ENCODE data around the gene PTPRA. TPM values are rescaled to one million over a fixed set of nuclear protein-coding genes. Genes with fewer than 3 reads are reported as not detected.

Gene PTPRA
- total RNA-seq, 4 donors from 2014 or later: 50.7 to 96.7 (median 64.1) TPM

DNA sequence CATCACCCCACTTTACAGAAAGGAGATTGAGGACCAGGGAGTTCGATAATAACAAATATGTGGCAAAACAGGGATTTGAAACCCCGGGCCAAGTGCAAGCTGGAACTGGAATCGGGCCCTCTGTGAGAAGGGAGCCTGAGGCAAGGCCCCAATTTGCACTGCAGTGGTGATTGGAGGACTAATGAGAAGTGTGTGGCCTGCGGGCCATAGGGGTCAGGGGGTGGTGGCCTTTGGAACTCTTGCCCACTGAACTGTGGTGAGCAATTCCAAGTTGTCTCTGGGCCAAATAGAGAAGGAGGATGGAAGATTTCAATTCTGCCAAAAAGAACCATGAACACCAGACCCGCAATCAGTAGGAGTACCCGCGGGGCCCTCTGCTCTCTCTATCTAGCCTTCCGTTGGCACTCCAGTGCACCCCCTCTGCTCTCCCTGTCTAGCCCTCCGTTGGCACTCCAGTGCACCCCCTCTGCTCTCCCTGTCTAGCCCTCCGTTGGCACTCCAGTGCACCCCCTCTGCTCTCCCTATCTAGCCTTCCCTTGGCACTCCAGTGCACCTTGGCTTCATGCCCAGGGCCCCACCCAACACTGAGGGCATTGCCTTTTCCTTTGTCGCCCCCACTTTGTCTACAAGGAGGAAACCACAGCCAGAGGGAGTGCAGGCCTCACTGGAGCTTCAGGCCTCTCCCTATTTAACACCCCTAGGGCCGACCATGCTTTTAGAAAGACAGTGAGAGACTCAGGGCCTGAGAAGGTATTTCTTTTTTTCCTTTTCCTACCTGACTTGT, 6.0 kb upstream of the PTPRA start:
- intact Hi-C loops (cut with DNase I; ENCODE audit: low total_unique reads): no loop called here
- DNase-seq (ENCODE audit: low spot score in 2 of 2): peak in 1 of 2 donors; percentile 80
- no peak overlapping the region for H3K4me3 ChIP-seq (ENCODE audit: low read depth, poor library complexity, severe bottlenecking)
- no peak for TF ChIP-seq POLR2A (IDR thresholded peaks at IDR 0.05)
- TF ChIP-seq, protein P1, sequence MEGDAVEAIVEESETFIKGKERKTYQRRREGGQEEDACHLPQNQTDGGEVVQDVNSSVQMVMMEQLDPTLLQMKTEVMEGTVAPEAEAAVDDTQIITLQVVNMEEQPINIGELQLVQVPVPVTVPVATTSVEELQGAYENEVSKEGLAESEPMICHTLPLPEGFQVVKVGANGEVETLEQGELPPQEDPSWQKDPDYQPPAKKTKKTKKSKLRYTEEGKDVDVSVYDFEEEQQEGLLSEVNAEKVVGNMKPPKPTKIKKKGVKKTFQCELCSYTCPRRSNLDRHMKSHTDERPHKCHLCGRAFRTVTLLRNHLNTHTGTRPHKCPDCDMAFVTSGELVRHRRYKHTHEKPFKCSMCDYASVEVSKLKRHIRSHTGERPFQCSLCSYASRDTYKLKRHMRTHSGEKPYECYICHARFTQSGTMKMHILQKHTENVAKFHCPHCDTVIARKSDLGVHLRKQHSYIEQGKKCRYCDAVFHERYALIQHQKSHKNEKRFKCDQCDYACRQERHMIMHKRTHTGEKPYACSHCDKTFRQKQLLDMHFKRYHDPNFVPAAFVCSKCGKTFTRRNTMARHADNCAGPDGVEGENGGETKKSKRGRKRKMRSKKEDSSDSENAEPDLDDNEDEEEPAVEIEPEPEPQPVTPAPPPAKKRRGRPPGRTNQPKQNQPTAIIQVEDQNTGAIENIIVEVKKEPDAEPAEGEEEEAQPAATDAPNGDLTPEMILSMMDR (IDR thresholded peaks at IDR 0.05): no peak
- WGBS, 2 donors: 56 to 64% methylated on average over 11 to 12 of the region's 12 CpGs

DNA sequence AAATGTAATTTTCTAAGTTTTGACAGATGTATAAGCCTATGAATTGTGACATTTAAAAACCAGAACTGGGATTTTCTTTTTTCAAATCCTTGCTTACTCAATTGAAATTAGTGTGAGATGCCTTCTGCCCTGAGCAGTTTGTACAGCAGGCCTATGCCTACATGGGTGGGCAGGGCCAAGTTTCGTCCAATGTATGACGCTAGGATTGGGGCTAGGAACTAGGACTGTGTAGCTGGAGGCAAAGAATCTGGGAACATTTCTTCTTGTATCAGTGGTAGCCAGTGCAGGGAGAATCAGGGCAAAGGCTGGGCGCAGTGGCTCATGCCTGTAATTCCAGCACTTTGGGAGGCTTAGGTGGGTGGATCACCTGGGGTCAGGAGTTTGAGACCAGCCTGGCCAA, 3.9 kb upstream of the PTPRA start:
- no peak overlapping the region for H3K4me3 ChIP-seq (ENCODE audit: low read depth, poor library complexity, severe bottlenecking)
- TF ChIP-seq POLR2A (IDR thresholded peaks at IDR 0.05): no peak
- TF ChIP-seq, protein P1 (IDR thresholded peaks at IDR 0.05): no peak
- no peak for DNase-seq (ENCODE audit: low spot score in 2 of 2)
- intact Hi-C loops (cut with DNase I; ENCODE audit: low total_unique reads): no loop called here
- WGBS, 2 donors: 88 to 92% methylated on average over 3 of the region's 3 CpGs

DNA sequence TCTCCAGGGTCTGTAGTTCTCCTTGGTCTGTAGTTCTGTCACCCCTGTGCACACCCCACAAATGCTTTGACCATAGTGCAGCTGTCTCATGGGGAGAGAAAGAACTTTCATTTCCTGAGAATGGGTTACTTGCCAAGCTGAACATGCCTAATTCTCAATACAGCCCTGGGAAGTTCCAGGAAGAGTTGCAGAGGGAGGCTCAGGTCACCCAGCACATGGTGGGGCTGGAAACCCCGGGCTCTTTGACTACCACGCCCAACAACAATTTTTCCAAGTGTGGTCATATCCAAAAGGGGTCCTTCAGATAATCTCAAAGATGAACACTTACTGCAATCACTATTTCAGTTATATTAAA, 2.2 kb upstream of the PTPRA start:
- WGBS, 2 donors: 29 to 35% methylated on average over 2 of the region's 2 CpGs
- intact Hi-C loops (cut with DNase I; ENCODE audit: low total_unique reads): no loop called here

DNA sequence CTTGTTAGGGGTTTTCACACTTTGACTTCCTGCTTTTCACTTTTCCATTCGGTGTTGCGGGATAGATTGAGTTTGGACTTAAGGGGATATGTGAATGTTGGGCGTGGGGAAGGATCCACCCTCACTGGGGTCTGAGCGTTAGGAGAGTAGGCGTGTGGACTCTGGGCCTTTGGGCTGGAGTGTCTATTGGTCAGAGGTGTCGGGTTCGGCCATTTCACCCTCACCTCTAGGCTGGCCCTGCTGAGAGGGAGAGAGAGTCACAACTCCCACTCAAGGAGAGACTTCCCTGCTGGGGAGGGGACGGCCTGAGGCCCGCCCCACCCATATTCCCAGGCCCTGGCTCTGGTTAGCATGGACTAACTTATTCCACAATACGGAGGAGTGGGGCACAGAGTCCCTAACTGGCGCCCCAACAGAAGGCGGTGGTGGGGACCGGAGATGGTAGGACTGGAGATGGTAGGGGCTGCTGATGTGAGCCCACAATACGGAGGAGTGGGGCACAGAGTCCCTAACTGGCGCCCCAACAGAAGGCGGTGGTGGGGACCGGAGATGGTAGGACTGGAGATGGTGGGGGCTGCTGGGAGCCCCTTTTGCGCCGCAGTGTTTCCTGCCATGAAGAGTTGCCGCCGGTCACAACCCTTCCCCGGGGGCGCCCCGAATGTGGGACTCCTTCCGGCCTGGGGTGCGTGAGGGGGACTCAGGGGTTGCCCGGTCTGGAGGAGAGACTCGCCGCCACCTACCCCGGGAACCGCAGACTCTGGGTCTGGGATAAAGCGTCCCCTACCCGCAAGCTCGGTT, 1.4 kb upstream of the PTPRA start:
- peak overlapping the region; percentile 88 for H3K4me3 ChIP-seq (ENCODE audit: low read depth, poor library complexity, severe bottlenecking)
- TF ChIP-seq, protein P1 (IDR thresholded peaks at IDR 0.05): no peak
- TF ChIP-seq POLR2A (IDR thresholded peaks at IDR 0.05): no peak
- 25 to 26% methylated on average over 32 to 34 of the region's 34 CpGs for WGBS, 2 donors
- intact Hi-C loops (cut with DNase I; ENCODE audit: low total_unique reads): no loop called here
- peak in 1 of 2 donors; percentile 88 for DNase-seq (ENCODE audit: low spot score in 2 of 2)

More for the DNA sequence above, 2.2 kb upstream of the PTPRA start:
- no peak for DNase-seq (ENCODE audit: low spot score in 2 of 2)
- TF ChIP-seq, protein P1 (IDR thresholded peaks at IDR 0.05): no peak
- H3K4me3 ChIP-seq (ENCODE audit: low read depth, poor library complexity, severe bottlenecking): no peak overlapping the region

DNA sequence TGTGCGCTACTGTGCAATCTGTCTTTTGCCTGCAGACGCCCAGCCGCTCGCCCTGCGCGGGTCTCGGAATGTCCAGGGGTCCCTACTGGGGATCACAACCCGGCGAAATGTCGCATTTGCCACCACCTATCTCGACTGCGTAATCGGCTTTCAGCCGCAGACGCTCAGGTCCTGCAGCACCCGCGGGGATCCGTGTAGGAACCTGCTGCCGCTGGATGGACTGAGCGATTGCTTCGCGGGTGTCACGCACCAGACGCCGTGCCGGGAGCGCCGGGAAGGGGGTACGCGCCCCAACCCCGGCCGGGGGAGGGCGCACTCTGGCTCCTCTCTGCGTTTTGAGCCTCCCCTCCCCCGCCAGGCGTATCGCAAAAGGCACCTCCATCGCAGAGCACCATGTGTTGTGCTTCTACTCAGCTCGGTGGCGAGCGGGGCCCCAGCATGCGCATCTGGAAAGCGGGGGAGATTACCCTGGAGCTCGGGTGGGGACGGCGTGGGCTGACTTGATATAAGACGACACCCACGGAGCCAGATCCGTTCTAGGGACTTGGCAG, 747 bp upstream of the PTPRA start:
- intact Hi-C loops (cut with DNase I; ENCODE audit: low total_unique reads): no loop called here
- DNase-seq (ENCODE audit: low spot score in 2 of 2): peak; percentile 43 to 90
- TF ChIP-seq, protein P1 (IDR thresholded peaks at IDR 0.05): no peak
- no peak for TF ChIP-seq POLR2A (IDR thresholded peaks at IDR 0.05)
- WGBS, 2 donors: 0 to 1% methylated on average over 24 to 31 of the region's 49 CpGs
- H3K4me3 ChIP-seq (ENCODE audit: low read depth, poor library complexity, severe bottlenecking): peak overlapping the region; percentile 88
